Thyroid gland (tissue), 4 donors: ENCODE measurements around the gene IRF2. TPM values are rescaled to one million over a fixed set of nuclear protein-coding genes. Genes with fewer than 3 reads are reported as not detected.

Source experiments
- DNase-seq, 2 donors: peaks; one replicate each; pipeline ENCODE4 v3.0.0-alpha.2; 2019
- H3K27ac ChIP-seq, 3 donors: fragments of 200-600 bp; sonication (generic); 1 replicate in 2 of 3; 2 replicates in 1 of 3; pipeline ENCODE4 v1.5.1; 2016 to 2019; ENCODE audit warnings: mild to moderate bottlenecking in 1 of 3, moderate library complexity in 1 of 3
- H3K27me3 ChIP-seq: fragments of 200-600 bp; sonication (generic); one replicate; pipeline ENCODE4 v1.5.1; 2019
- H3K36me3 ChIP-seq, 2 donors: fragments of 200-600 bp; sonication (generic); one replicate each; pipeline ENCODE4 v1.5.1; 2016 to 2019
- H3K4me1 ChIP-seq, 2 donors: fragments of 200-600 bp; sonication (generic); one replicate each; pipeline ENCODE4 v1.5.1; 2017 to 2019
- H3K4me3 ChIP-seq, 3 donors: fragments of 200-600 bp; sonication (generic); replicated peaks in 1 of 3; 1 replicate in 2 of 3; 2 replicates in 1 of 3; pipeline ENCODE4 v1.5.1; 2016; ENCODE audit warnings: mild to moderate bottlenecking in 1 of 3
- H3K9me3 ChIP-seq: fragments of 200-600 bp; sonication (generic); one replicate; pipeline ENCODE4 v1.5.1; 2017
- POLR2A ChIP-seq, 2 donors: fragments of 450-650 bp; IDR thresholded peaks; one replicate each; pipeline ENCODE4 v1.6.1; 2017; ENCODE audit warnings: antibody characterized with exemption in 2 of 2, mild to moderate bottlenecking in 2 of 2, moderate library complexity in 1 of 2
- WGBS, 2 donors: methylation state at CpG; one replicate each; pipeline ENCODE4 v1.1.5; 2017; 5-methylcytosine and 5-hydroxymethylcytosine counted together
- intact Hi-C: fragments of 100-400 bp; cut with DNase I; formaldehyde crosslinking; loops from one replicate; pipeline ENCODE4 v1.15.1; 2023
- total RNA-seq, 4 donors: library from RNA; depleted of rRNA; stranded (reverse); fragments of >200 nt; gene quantifications; one replicate each; pipeline ENCODE4 v1.2.3, GENCODE V29; 2016
- TF ChIP-seq, protein P1 (sequence below), 6 experiments: fragments of 200-600 bp in 3 of 6; fragments of 450-650 bp in 3 of 6; sonication (generic) in 3 of 6; IDR thresholded peaks; one replicate each; pipeline ENCODE4 v1.5.1; 2016 to 2019; ENCODE audit warnings: antibody characterized with exemption in 6 of 6, mild to moderate bottlenecking in 2 of 6, inconsistent platforms in 1 of 6, moderate library complexity in 1 of 6

IRF2 gene
- total RNA-seq, 4 donors from 2014 or later: 24.7 to 39.8 (median 34.5) TPM

DNA sequence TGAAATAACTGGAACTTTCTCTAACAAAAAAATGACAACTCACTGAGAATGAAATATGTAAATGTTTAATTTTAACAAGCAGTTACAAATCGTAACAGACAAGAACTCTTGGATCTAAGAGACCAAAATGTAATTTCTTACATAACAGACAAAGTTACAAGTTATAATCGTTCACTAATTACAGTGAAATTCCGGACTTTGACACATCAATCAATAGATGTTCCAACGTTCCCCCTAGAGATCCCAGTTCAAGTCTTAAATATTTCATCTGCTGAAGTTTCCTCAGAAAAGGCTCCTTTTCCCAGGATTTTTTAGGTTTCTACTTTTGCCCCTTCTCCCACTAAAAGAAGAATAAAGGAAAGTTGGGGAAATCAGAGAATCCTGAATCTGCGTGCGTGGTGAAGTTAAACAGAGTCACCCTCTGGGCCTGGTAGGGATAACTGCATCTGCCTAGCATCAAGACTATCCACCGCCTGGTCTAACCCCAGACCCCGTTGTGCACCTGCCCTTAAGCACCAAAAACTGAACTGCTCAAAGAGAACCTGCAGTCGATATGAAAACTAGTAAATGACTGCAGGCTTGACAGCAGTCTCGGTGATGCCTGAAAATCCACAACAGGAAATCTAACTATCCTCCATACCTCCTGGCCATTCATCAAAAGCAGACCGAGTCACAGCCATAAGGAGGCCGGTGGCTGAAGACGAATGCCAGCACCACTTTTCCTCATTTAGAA, 2.3 kb downstream of the IRF2 start:
- Histone ChIP-seq H3K9me3 (no peaks in the 10 kb centered on the region), H3K4me3 (peak overlapping the region; percentile 40 to 88 (median 69)), H3K27ac (peak overlapping the region; percentile 66 to 98 (median 98)), H3K4me1 (peaks cover 9 to 27% of the 10 kb centered on the region in 2 donors), H3K27me3 (no peaks in the 10 kb centered on the region), H3K36me3 (no peaks in the 10 kb centered on the region)
- 23 to 24% methylated on average over 12 to 13 of the region's 13 CpGs for WGBS, 2 donors
- intact Hi-C loops: loop anchor here (5.0 kb wide), 1 partner anchor 65 kb away; no protein-coding TSS in a partner anchor
- TF ChIP-seq, protein P1, sequence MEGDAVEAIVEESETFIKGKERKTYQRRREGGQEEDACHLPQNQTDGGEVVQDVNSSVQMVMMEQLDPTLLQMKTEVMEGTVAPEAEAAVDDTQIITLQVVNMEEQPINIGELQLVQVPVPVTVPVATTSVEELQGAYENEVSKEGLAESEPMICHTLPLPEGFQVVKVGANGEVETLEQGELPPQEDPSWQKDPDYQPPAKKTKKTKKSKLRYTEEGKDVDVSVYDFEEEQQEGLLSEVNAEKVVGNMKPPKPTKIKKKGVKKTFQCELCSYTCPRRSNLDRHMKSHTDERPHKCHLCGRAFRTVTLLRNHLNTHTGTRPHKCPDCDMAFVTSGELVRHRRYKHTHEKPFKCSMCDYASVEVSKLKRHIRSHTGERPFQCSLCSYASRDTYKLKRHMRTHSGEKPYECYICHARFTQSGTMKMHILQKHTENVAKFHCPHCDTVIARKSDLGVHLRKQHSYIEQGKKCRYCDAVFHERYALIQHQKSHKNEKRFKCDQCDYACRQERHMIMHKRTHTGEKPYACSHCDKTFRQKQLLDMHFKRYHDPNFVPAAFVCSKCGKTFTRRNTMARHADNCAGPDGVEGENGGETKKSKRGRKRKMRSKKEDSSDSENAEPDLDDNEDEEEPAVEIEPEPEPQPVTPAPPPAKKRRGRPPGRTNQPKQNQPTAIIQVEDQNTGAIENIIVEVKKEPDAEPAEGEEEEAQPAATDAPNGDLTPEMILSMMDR (IDR thresholded peaks at IDR 0.05): no peak
- no peak for TF ChIP-seq POLR2A (IDR thresholded peaks at IDR 0.05)
- DNase-seq: peak in 1 of 2 donors; percentile 6

DNA sequence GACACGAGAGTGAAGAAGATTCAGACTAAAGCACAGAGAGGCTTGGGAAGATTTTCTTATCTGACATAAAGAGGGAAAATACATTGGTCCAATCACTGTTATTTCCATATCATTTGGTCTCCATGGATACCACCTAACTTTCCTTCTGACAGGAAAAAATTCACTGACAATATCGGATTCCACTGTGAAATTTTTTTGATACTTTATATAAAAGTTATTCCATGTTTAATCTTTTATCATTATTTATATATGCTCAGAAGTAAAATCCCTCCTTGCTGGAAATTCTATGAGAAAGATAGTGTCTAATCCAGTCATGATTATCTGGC, 3.6 kb downstream of the IRF2 start:
- Histone ChIP-seq H3K27me3 (no peaks in the 10 kb centered on the region), H3K9me3 (no peaks in the 10 kb centered on the region), H3K27ac (no peak overlapping the region), H3K36me3 (no peaks in the 10 kb centered on the region), H3K4me1 (peaks cover 4 to 16% of the 10 kb centered on the region in 2 donors), H3K4me3 (no peak overlapping the region)
- intact Hi-C loops: loop anchor here (5.0 kb wide), 1 partner anchor 67 kb away; no protein-coding TSS in a partner anchor
- TF ChIP-seq, protein P1 (IDR thresholded peaks at IDR 0.05): no peak
- TF ChIP-seq POLR2A (IDR thresholded peaks at IDR 0.05): no peak
- WGBS, 2 donors: 70 to 83% methylated on average over 2 of the region's 2 CpGs
- no peak for DNase-seq

DNA sequence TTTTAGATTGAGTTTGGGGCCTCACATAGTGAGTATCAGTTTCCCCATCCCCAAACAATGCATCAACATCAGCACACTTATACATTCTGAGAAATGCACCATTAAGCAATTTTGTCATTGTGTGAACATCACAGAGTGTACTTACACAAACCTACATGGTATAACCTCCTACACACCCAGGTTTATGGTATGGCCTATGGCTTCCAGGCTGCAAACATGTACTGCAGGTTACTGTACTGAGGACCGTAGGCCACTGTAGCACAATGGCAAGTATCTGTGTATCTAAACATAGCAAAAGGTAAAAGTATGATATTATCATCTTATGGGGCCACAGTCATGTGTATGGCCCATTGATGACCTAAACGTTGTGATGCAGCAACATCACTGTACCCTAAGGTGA, 7.7 kb downstream of the IRF2 start:
- Histone ChIP-seq H3K4me1 (peaks cover 8 to 15% of the 10 kb centered on the region in 2 donors), H3K4me3 (no peak overlapping the region), H3K27ac (no peak overlapping the region), H3K27me3 (no peaks in the 10 kb centered on the region), H3K36me3 (no peaks in the 10 kb centered on the region), H3K9me3 (no peaks in the 10 kb centered on the region)
- intact Hi-C loops: no loop called here
- TF ChIP-seq POLR2A (IDR thresholded peaks at IDR 0.05): no peak
- TF ChIP-seq, protein P1 (IDR thresholded peaks at IDR 0.05): no peak
- no peak for DNase-seq
- 88 to 95% methylated on average over 2 of the region's 2 CpGs for WGBS, 2 donors

DNA sequence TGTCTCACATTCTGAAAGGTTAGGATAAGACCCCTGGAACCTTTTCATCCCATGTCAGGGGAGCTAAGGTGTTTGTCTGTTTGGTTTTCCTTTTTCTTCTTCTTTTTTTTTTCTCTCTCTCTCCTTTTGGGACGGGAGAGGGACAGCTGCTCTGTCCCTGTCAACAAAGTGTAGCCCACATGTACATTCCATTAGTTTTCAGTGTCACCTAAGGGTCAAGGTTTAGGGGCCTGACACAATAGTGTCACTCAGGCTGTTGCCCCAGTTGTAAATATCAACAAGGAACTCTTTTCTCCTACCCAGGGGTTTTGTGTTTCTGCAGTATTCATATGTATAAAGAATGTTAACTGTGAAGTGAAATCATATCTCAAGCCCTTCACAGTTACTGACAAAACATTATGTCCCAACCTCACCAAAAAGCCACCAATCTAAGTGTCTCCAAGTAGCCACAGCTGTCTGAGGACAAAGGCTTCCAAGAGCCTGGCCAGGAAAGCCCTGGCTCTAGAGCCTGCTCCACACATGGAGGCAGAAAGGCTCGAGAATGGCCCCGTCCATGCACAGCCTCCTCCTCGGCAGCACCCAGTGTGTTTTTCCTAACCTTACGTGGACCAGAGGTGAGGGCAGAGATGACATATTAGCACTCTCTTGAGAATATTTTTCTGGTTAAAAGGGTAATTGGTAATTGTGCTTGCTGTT, 9.4 kb downstream of the IRF2 start:
- H3K4me1 ChIP-seq: peaks cover 14 to 21% of the 10 kb centered on the region in 2 donors
- H3K27me3 ChIP-seq: no peaks in the 10 kb centered on the region
- intact Hi-C loops: no loop called here
- no peak overlapping the region for H3K4me3 ChIP-seq
- WGBS, 2 donors: 90 to 93% methylated on average over 5 of the region's 5 CpGs
- TF ChIP-seq POLR2A (IDR thresholded peaks at IDR 0.05): no peak
- TF ChIP-seq, protein P1 (IDR thresholded peaks at IDR 0.05): no peak
- no peak for DNase-seq
- no peak overlapping the region for H3K27ac ChIP-seq
- no peaks in the 10 kb centered on the region for H3K36me3 ChIP-seq
- no peaks in the 10 kb centered on the region for H3K9me3 ChIP-seq

DNA sequence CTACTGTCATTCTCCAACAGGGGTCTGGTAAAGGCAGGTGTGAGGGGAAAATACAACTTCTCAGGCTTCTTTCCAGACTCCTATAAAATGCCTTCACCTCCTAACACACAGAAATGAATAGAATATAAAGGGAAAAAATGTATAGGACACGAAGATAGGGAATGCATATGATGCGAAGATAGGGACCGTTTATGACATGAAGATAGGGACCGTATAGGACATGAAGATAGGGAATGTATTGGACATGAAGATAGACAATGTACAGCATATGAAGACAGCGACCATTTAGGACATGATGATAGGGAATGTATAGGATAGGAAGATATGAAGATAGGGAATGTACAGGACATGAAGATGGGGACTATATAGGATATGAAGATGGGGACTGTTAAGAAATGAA, 10.5 kb downstream of the IRF2 start:
- H3K27ac ChIP-seq: no peak overlapping the region
- intact Hi-C loops: no loop called here
- DNase-seq: no peak
- TF ChIP-seq POLR2A (IDR thresholded peaks at IDR 0.05): no peak
- TF ChIP-seq, protein P1 (IDR thresholded peaks at IDR 0.05): no peak
- H3K4me1 ChIP-seq: peaks cover 18 to 27% of the 10 kb centered on the region in 2 donors
- WGBS, 2 donors: 95 to 96% methylated on average over 5 of the region's 5 CpGs
- H3K27me3 ChIP-seq: no peaks in the 10 kb centered on the region
- no peaks in the 10 kb centered on the region for H3K9me3 ChIP-seq
- no peak overlapping the region for H3K4me3 ChIP-seq
- H3K36me3 ChIP-seq: no peaks in the 10 kb centered on the region
